ENCODE data around the gene RASSF6. TPM values are rescaled to one million over a fixed set of nuclear protein-coding genes. Genes with fewer than 3 reads are reported as not detected.

RASSF6 gene
- total and polyA plus RNA-seq, 2 donors (not counting 1 experiment from before 2014, with no cell fraction given) = 1.4 to 13.1 TPM

DNA sequence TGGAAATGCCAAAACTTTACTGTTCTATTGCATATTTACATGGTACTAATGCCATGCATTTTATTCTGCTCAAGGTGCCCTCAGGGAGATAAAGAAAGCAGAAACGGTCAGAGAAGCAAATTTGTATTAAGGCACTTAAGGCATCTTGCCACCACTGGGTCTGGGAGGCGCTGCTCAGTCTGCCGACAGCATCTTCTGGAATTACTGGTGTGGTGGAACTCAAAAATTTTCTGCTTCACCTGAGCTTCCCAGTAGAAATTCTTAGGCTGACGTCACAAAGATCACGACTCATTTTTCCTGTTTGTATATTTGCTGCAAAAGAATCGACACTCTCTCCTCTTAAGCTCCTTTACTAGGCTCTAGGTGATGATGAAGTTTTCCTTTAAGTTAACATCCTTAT is 3.0 kb downstream of the RASSF6 start:
- H2AFZ ChIP-seq (ENCODE audit: insufficient read depth, low read depth, low read length, poor library complexity, severe bottlenecking) = no peak overlapping the region
- no peaks in the 10 kb centered on the region for H3K36me3 ChIP-seq (replicated peaks in 1 of 2; ENCODE audit: control extremely low read depth in 1 of 2, control insufficient read depth in 1 of 2, extremely low read depth in 1 of 2, insufficient read depth in 2 of 2, low read length in 1 of 2)
- no peak overlapping the region for H3K9ac ChIP-seq (ENCODE audit: low read length)
- peaks cover 8 to 10% of the 10 kb centered on the region in 2 donors for H3K4me1 ChIP-seq (ENCODE audit: control insufficient read depth in 2 of 2, insufficient read depth in 2 of 2, low read length in 2 of 2)
- CTCF ChIA-PET = no interaction called here
- POLR2A ChIA-PET = no interaction called here
- TF ChIP-seq, protein P1, sequence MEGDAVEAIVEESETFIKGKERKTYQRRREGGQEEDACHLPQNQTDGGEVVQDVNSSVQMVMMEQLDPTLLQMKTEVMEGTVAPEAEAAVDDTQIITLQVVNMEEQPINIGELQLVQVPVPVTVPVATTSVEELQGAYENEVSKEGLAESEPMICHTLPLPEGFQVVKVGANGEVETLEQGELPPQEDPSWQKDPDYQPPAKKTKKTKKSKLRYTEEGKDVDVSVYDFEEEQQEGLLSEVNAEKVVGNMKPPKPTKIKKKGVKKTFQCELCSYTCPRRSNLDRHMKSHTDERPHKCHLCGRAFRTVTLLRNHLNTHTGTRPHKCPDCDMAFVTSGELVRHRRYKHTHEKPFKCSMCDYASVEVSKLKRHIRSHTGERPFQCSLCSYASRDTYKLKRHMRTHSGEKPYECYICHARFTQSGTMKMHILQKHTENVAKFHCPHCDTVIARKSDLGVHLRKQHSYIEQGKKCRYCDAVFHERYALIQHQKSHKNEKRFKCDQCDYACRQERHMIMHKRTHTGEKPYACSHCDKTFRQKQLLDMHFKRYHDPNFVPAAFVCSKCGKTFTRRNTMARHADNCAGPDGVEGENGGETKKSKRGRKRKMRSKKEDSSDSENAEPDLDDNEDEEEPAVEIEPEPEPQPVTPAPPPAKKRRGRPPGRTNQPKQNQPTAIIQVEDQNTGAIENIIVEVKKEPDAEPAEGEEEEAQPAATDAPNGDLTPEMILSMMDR (IDR thresholded peaks at IDR 0.05) = no peak
- no peak for TF ChIP-seq EZH2 (IDR thresholded peaks at IDR 0.05; ENCODE audit: borderline replicate concordance, insufficient read depth, low read depth, low read length, poor library complexity, severe bottlenecking)
- H3K79me2 ChIP-seq (ENCODE audit: control insufficient read depth, insufficient read depth, low read length) = no peaks in the 10 kb centered on the region
- H3K9me3 Mint-ChIP-seq (ENCODE audit: insufficient read depth) = no peaks in the 10 kb centered on the region
- intact Hi-C loops (cut with micrococcal nuclease) = no loop called here
- peaks cover 0 to 9% (median 3%) of the 10 kb centered on the region in 4 experiments for H3K27me3 ChIP-seq (replicated peaks in 1 of 4; ENCODE audit: control extremely low read depth in 1 of 4, control insufficient read depth in 3 of 4, insufficient read depth in 4 of 4, low read length in 3 of 4)
- 63% methylated on average over 3 of the region's 6 CpGs for WGBS (ENCODE audit: insufficient coverage)
- peaks cover 5% of the 10 kb centered on the region for H3K27me3 Mint-ChIP-seq
- no peak overlapping the region for H3K4me2 ChIP-seq (replicated peaks; ENCODE audit: low read depth, low read length, poor library complexity, severe bottlenecking)
- ATAC-seq (ENCODE audit: low read depth) (no peak), DNase-seq (no peak)
- H3K4me3 Mint-ChIP-seq = peak overlapping the region; percentile 48
- H3K4me3 ChIP-seq (ENCODE audit: control extremely low read depth in 1 of 5, extremely low read depth in 1 of 5, insufficient read depth in 1 of 5, low read depth in 2 of 5, low read length in 4 of 5) = no peak overlapping the region
- no peaks in the 10 kb centered on the region for H3K9me3 ChIP-seq (ENCODE audit: control extremely low read depth in 1 of 3, control insufficient read depth in 2 of 3, insufficient read depth in 1 of 3, low read length in 2 of 3)
- peaks cover 25% of the 10 kb centered on the region for H3K4me1 Mint-ChIP-seq
- H3K27ac Mint-ChIP-seq = no peak overlapping the region
- H3K27ac ChIP-seq (ENCODE audit: low read length in 2 of 2) = no peak overlapping the region
- no peaks in the 10 kb centered on the region for H4K20me1 ChIP-seq (ENCODE audit: control insufficient read depth, insufficient read depth, low read length, poor library complexity, severe bottlenecking)

DNA sequence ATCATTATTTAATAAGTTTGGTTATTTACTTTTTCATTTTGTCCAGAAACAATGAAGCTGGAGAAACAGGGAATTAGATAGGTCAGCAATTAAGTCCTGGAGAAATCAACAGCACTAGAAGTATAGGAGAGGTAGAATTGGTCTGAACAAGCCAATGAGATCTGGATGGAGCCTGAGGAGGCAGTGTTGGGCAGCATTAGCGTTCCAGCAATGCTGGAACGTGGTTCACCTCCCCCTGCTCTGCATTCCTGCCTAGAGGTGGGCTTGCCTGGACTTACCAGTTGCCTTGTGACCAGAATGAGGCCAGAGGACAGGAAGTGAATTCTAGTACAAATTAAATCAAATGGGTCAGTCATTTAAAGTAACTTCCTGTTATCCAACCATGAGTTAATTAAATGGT is 4.6 kb downstream of the RASSF6 start:
- H3K4me1 ChIP-seq (ENCODE audit: control insufficient read depth in 2 of 2, insufficient read depth in 2 of 2, low read length in 2 of 2) = peaks cover 6 to 7% of the 10 kb centered on the region in 2 donors
- ATAC-seq (ENCODE audit: low read depth) = no peak
- no peak overlapping the region for H3K4me3 Mint-ChIP-seq
- DNase-seq = no peak
- no peaks in the 10 kb centered on the region for H3K9me3 ChIP-seq (ENCODE audit: control extremely low read depth in 1 of 3, control insufficient read depth in 2 of 3, insufficient read depth in 1 of 3, low read length in 2 of 3)
- H3K27ac ChIP-seq (ENCODE audit: low read length in 2 of 2) = no peak overlapping the region
- peaks cover 3% of the 10 kb centered on the region for H3K27me3 Mint-ChIP-seq
- POLR2A ChIA-PET = no interaction called here
- TF ChIP-seq, protein P1 (IDR thresholded peaks at IDR 0.05) = no peak
- TF ChIP-seq EZH2 (IDR thresholded peaks at IDR 0.05; ENCODE audit: borderline replicate concordance, insufficient read depth, low read depth, low read length, poor library complexity, severe bottlenecking) = no peak
- H3K27me3 ChIP-seq (replicated peaks in 1 of 4; ENCODE audit: control extremely low read depth in 1 of 4, control insufficient read depth in 3 of 4, insufficient read depth in 4 of 4, low read length in 3 of 4) = peaks cover 0 to 7% (median 3%) of the 10 kb centered on the region in 4 experiments
- H3K27ac Mint-ChIP-seq = no peak overlapping the region
- H4K20me1 ChIP-seq (ENCODE audit: control insufficient read depth, insufficient read depth, low read length, poor library complexity, severe bottlenecking) = no peaks in the 10 kb centered on the region
- H3K4me2 ChIP-seq (replicated peaks; ENCODE audit: low read depth, low read length, poor library complexity, severe bottlenecking) = no peak overlapping the region
- H2AFZ ChIP-seq (ENCODE audit: insufficient read depth, low read depth, low read length, poor library complexity, severe bottlenecking) = no peak overlapping the region
- intact Hi-C loops (cut with micrococcal nuclease) = no loop called here
- no peak overlapping the region for H3K4me3 ChIP-seq (ENCODE audit: control extremely low read depth in 1 of 5, extremely low read depth in 1 of 5, insufficient read depth in 1 of 5, low read depth in 2 of 5, low read length in 4 of 5)
- no peaks in the 10 kb centered on the region for H3K9me3 Mint-ChIP-seq (ENCODE audit: insufficient read depth)
- WGBS (ENCODE audit: insufficient coverage) = 85% methylated on average over 2 of the region's 2 CpGs
- peaks cover 22% of the 10 kb centered on the region for H3K4me1 Mint-ChIP-seq
- H3K9ac ChIP-seq (ENCODE audit: low read length) = no peak overlapping the region
- CTCF ChIA-PET = no interaction called here
- H3K79me2 ChIP-seq (ENCODE audit: control insufficient read depth, insufficient read depth, low read length) = no peaks in the 10 kb centered on the region
- no peaks in the 10 kb centered on the region for H3K36me3 ChIP-seq (replicated peaks in 1 of 2; ENCODE audit: control extremely low read depth in 1 of 2, control insufficient read depth in 1 of 2, extremely low read depth in 1 of 2, insufficient read depth in 2 of 2, low read length in 1 of 2)

Data from B cell (primary cell).